Caki2 (cell line): Measurements from ENCODE around the gene CCDC141. TPM values are rescaled to one million over a fixed set of nuclear protein-coding genes. Genes with fewer than 3 reads are reported as not detected.
A peak's percentile ranks its signal among the peaks of the same experiment; 100 is the strongest.

Experiments used
- DNase-seq: peaks from one replicate; pipeline ENCODE4 v3.0.0-alpha.2; 2015; ENCODE audit warnings: low read depth
- in situ Hi-C: cut with HindIII; loops from 2 replicates; pipeline ENCODE4 v1.10.0; 2016; ENCODE audit warnings: low sequenced_read_pairs, low pct_unique_long_range_greater_than_20kb, mixed read lengths
- total RNA-seq: library from RNA; depleted of rRNA; stranded (reverse); fragments of >200 nt; shearing (Covaris generic); gene quantifications from 2 replicates; pipeline ENCODE4 v1.2.3, GENCODE V29; 2014; ENCODE audit warnings: low replicate concordance

CCDC141 gene
- total RNA-seq, 1 experiment from 2014 or later = not detected

DNA sequence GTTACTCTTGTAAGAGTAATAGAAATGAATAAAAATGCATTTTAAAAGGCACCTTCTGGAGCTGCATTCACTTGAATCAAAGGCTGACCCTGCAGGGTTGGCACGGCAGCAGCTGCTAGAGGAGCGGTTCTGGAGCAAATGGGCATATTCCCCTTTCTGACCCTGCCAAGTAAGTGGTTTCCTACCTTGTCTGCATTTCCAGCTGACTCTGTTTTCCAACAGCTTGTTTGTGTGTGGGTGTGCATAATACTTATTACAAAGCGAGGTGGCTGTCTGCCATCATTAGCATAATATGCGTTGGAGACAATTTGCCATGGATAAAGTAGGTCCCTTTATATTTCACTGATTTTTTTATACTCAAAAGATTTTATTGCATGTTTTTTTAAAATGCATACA lies 221.5 kb downstream of the CCDC141 start:
- in situ Hi-C loops = no loop called here
- DNase-seq = no peak

DNA sequence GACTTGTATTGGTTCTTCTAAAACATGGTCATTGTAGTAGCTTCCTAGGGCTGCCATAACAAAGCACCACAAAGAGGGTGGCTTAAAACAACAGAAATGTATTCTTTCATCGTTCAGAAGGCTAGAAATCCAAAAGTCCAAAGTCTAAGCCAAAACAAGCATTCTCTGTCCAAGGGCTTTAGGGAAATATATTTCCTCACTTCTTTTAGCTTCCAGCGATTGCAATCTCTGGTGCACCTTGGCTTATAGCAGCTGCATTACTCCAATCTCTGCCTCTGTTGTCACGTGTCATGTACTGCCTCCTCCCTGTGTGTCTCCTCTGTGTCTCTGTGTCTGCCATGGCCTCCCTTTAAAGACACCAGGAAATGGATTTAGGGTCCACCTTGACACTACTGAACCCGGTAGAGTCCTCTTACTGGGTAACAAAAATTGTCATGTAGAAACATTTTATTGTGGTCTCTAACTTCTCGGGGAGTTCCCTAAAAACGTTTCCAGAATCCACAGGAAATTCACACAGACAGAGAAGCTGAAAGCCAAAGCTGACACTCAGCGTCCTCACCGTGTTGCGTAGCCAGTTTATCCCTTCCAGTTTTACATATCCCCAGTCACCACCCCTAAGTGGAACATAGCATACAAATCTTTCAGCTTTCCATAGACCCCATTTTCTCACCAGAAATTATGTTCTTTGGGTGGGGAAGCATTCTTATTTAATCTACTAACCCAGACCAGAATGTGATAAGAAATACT lies 222.0 kb downstream of the CCDC141 start:
- in situ Hi-C loops = no loop called here
- DNase-seq = no peak

DNA sequence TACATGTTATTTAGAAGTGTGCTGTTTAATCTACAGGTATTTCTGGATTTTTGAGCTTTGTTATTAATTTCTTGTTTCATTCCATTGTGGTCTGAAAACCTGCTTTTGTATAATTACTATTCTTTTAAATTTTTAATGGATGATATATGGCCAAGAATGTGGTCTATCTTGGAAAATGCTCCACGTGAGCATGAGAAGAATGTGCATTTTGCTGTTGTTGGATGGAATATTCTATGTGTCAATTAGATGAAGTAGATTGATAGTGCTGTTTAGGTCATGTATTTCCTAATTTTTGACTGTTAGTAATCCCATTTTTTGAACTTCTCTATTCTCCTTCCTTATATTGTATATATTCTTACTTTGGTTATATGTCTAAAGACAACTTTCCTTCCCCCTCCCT lies 222.8 kb downstream of the CCDC141 start:
- in situ Hi-C loops = no loop called here
- no peak for DNase-seq

DNA sequence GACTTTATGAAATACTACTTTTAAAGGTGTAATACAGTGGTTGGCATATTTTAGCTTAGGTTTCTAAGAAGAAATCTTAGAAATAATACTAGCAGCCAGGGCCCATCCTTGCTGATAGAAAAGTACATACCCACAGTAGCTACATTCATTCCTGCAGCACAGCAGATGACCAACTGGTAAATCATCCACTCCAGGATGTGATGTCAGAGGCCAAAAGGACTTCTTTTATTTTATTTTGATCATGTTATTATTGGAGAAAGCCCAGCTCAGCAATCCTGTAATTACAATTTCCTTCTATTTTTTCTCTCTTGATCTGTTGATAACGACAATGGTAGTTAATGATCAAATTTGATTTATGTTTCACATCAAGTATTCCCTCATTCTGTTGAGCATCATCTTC lies 224.8 kb downstream of the CCDC141 start:
- in situ Hi-C loops = no loop called here
- DNase-seq = no peak

DNA sequence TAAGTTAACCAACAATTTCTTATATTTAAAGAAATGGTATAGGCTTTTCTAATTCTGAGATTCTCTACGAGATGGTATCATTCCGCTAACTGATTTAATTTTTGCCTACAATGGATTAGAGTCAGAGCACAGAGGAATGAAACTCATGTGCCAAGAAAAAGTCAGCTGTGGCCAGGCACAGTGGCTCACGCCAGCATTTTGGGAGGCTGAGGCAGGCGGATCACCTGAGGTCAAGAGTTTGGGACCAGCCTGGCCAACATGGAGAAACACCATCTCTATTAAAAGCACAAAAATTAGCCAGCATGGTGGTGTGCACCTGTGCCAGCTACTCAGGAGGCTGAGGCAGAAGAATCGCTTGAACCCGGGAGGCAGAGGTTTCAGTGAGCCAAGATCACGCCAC lies 225.8 kb downstream of the CCDC141 start:
- in situ Hi-C loops = no loop called here
- DNase-seq = no peak

DNA sequence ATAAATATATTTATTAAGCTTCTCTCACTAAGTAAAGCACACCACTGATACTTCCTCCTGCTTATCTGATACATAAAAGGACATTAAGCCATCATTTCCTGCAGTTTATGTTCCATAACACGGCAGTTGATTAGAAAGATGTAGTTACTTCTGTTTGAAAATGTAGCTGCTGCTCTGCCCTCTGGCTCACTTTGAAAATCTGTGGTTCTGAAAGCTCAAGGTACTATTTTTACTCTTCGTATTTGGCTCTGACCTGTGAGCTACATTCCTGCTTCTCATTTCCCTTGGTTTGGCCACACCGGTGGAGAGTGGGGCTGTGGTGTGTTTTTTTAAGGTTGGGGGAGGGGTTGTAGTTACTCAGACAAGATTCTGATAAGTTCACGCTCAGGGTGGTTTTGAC lies 229.9 kb downstream of the CCDC141 start:
- no peak for DNase-seq
- in situ Hi-C loops = no loop called here

DNA sequence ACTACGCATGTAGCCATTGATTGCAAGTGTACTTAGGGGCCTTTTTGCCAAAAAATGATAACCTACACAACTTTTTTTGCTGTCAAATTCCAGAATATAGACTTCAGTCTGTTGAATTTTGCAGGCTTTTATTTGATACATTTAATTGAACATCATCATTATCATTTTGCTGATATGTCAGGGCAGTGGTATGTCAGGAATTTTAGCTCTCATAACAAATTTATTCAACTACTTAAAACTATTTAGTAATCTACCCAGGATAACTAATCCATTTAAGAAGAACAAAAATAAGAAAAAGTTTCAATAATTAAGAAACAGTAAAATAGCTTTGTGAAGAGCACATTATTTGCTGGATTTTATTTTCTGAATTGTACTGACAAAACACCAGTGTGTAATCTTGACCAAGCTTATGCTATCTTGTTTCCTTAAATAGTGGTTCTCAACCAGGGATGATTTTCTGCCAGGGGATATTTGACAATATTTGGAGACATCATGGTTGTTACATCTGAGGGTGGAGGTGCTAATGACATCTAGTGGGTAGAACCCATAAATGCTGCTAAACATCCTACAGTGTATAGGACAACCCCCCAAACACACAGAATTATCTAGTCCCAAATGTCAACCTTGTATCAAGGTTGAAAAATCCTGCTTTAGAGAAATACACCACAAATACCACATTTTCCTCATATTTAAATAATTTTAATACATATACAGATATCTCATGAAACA lies 230.6 kb downstream of the CCDC141 start:
- in situ Hi-C loops = no loop called here
- DNase-seq = no peak

DNA sequence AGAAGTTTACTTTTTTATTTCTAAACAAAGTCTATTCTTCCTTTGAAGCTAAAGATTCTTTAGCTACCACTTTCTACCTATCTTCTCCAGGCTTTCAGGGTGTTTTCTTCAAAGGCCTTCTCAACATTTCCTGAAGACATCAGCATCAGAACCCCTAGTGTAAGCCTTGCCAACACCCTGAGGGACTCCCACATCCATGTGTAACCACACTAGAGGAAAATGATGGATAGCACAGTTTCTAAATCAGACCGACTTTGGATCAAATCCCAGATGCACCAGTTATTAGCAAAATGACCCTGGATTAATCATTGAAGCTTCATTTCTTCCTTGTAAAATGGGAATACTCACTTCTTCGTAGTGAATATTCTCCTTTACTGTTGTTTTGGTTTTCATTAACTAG lies 238.0 kb downstream of the CCDC141 start:
- no peak for DNase-seq
- in situ Hi-C loops = no loop called here

DNA sequence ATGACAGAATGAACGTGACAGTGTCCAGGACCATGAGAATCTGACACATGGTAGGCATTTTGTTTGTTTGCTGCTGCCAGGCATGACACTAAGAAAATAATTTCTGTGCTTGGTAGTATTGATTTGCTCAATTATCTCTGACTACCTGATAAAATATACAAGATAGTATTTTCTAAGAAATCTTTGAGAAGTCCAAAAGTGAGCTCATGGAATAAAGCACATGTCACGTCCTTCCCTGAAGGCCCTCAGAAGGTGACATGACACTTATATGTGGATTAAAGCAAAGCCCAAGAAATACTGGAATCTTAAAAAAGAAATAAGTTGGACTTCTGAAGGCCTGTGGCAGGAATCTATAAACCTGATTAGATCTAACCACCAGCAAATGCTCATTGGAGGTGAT lies 238.9 kb downstream of the CCDC141 start:
- in situ Hi-C loops = no loop called here

DNA sequence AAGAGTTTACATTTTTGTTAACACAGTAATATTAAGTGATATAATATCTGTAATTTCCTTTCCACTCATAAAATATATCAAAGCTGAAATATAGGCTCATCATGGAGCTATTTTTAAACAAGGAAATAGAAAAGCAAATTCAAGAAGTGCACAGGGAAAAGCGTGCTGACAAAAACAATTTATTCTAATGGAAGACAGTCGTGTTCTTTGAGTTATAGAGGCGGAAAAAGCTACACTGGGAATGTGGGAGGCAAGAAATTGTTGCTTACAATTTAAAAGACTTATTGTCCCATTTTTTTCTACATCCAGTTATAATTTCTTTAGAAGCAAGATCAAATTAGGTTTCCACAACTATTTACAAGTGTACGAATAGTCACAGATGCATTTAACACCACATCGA lies 239.5 kb downstream of the CCDC141 start:
- no peak for DNase-seq
- in situ Hi-C loops = no loop called here

More for the DNA sequence above, 238.9 kb downstream of the CCDC141 start:
- no peak for DNase-seq

DNA sequence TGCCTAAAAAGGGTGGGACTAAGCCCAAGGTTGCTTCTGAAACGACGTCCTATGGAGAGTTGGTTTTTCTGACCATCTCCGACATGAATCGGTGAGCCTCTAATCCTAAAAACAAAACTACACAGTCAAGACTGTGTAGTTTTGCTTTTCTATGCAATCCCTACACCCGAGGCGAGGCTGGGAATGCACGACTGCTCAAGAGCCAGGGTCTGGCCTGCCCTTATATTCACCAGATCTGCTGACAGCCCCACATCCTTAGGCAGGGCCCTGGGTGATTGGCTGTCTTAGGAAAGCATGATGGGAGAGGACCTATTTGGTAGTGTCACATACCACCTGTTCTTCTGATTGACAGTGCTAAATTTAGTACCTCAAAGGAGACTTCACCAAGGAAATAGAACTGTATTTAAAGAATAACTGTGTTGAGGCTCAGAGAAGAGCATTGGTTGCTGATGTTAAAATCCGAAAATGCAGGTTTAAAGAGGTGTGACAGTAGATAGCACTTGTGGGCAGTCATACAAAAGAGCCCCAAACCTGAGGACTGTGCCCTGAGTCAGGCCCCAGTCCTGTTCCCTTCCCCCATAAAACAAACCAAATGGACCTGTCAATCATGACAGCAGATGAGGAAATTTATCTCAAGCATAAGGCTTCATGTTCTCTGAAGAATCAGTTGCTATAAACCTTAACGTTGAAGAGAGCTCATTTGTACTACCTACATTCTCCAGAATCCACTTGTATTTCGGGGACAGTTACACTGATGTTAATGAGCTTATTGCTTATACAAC lies 242.5 kb downstream of the CCDC141 start, which contains the start of gene TTN:
Gene TTN, minus strand, starts transcription at position 197 of the 782 bp plus-strand sequence. CDS start 2,781 bp downstream, outside the sequence.
- no peak for DNase-seq
- in situ Hi-C loops = no loop called here

DNA sequence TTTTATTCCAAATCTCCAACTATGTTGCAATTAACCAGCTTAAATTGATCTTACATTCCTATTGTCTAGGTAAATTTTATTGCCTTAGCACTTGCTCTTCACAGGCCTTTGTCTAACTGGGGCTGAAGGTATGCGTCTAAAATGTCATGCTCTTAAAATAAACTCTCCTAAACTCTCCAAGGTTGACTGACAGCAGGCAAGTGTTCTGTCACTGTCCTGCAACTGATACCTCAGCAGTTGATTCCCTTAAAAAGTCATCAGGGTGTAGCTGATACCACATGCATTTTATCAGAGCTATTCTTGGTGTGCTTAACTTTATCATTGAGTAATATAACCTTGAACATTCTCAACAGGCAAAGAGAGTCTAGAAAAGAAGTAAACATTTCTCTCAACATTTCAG lies 243.4 kb downstream of the CCDC141 start:
- DNase-seq = no peak
- in situ Hi-C loops = no loop called here

DNA sequence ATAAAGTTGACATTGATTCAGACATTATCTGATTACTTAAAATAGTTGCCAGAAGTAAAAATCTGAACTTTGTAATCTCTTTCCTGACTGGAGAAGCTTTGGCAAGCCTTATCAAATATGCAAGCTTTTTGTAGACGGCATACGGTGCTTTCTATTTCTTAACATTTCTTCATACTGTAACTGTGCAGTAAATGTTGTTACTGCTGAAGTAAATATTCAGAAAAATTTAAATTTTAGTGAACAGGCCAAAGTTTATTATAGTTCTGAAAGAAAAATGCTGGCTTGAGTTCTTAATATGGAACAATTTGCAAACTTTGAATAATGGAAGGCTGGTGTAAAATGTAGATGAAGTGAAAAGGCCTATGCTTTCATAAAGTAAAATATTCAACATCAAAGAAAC lies 244.5 kb downstream of the CCDC141 start:
- in situ Hi-C loops = no loop called here

DNA sequence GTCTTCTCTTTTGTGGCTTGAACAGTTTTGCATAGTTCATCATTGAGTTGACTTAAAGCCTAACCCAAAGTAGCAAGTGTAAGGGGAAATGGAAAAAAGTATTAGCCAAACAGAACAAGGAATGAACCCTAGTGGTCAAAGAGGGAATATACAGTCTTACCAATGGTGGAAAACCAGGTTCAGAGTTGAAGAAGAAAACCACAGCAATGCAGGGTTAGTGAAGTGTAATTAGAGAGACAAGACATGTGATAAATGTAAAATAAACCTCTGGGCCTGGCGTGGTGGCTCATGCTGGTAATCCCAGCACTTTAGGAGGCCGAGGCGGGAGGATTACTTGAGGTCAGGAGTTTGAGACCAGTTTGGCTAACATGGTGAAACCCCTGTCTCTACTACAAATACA lies 245.1 kb downstream of the CCDC141 start:
- DNase-seq = peak; percentile 48
- in situ Hi-C loops = no loop called here

More for the DNA sequence above, 244.5 kb downstream of the CCDC141 start:
- DNase-seq = no peak

DNA sequence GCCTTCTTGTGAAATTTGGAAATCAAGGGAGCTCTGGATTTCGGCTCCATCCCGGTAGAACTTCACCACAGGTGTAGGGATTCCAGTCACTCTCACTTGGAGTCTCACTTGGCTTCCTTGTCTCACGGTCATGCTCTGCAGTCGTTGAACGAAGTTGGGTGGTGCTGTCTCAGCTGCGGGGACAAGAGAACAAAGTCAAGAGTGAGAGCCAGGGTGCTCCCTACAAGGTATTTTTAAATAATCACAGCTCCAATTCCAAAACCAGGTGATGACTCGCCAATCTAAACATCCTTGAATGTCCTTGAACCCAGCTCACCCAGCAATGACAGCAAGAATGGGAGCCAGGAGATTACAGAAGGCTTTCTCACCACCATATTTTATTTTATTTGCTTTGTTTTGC lies 249.4 kb downstream of the CCDC141 start:
- DNase-seq = no peak
- in situ Hi-C loops = no loop called here

DNA sequence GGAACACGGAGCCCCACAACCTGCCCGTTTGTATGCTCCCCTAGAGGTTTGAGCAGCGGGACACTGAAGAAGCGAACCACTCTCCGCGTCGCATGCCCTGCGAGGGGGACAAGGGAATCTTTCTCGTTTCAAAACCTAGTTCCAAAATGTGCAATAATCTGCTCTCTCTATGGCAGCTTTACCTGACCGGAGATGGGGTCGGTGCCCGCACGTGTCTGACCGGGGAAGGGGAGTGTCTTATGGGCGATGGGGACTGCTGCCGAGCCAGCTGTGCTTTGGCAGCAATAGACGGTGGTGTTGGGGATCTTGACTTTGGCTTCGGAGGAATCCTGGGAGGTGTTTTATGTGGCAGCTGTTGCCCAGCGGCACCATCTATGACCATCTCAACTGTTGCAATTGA lies 250.6 kb downstream of the CCDC141 start:
- no peak for DNase-seq
- in situ Hi-C loops = no loop called here

DNA sequence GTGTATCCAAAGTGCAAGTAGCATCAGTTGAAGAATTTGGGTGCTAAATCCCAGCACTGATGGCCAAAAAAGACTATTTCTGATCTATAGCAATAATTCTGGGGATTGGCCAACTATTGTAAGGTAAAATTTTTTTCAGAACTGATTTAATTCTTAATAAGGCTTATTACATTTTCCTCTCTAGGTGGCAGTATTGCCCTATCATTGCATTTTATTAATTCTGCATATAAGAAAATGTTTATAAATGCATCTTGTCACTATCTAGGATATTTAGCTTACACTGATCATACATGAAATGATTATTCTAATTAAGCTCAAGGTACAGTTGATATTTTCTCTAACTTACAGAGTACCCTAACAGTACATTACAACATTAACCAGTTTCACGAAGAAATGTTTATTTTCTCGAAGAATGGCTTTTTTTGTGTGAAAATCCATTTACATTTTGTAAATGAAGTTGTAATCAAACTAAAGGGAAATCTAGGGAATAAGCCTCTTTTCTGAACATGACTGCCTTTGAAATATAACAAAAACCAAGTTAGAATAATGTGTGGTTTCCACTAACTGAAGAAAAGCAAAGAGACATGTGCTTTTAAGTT lies 253.8 kb downstream of the CCDC141 start:
- in situ Hi-C loops = no loop called here

DNA sequence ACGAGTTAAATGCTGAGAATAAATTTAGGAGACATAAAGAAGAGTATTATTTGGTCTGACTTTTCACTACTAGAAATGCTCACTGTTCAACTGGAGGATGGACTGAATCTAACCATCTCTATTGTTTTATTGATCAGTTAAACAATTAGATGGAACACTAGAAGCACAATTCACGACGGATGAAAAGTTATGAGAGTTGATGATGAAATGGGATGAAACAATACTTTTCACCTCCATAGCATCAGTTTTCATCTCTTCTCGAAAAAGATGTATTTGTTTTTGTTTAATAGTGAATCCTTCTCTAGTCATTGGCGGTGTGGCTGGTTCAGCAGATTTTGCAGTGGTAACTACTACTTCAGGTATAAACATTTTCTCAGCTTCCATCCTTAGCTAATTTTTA lies 262.0 kb downstream of the CCDC141 start:
- in situ Hi-C loops = no loop called here
- DNase-seq = no peak

More for the DNA sequence above, 253.8 kb downstream of the CCDC141 start:
- no peak for DNase-seq

DNA sequence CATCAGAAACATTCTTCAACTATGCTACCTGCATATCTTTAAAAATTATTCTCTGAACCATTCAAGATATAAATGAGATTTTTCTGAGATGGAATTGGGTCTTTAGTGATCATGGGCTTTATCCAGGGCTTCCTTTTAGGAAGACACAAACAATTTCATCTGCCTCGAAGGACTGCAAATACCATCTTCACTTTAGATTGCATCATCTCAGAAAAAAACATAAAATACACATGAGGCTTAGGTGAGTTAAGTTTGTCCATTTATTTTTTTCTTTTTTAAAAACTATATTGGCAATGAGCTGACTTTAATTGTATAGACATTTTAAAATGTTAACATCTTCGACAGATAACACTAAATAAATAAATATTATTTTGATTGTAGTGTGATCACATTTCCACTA lies 262.8 kb downstream of the CCDC141 start:
- no peak for DNase-seq
- in situ Hi-C loops = no loop called here
